NCI-H446 (cell line): Measurements from ENCODE around the gene PTPN3.
"Not testable (repeated sequence)": the region's sequence is repeated elsewhere in the genome, so short reads cannot be mapped to it uniquely, and the experiment has no call there.

Experiments used
- DNase-seq, 2 experiments: peaks; one replicate each; lab custom pipeline; 2025; lab: John Stamatoyannopoulos, UW

PTPN3 gene

DNA sequence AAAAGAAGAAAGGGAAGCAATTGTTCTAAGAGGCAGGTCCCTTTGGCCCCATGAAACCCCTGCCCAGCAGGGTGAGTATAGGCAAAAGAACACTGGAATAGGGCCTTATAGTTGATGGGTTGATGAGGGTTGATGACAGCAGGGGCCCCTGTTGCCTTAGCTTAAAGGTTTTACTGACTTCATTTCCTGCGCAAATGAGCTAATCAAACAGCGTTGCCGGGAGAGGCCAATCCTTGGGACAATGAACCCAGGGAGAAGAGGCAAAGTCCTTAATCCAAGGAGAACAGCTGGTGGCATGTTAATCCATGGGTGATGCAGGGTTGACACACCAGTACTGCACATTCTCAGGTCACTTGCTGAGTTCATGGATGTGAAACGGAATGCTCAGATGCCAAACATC lies 155.2 kb downstream of the PTPN3 start:
- DNase-seq: no peak

DNA sequence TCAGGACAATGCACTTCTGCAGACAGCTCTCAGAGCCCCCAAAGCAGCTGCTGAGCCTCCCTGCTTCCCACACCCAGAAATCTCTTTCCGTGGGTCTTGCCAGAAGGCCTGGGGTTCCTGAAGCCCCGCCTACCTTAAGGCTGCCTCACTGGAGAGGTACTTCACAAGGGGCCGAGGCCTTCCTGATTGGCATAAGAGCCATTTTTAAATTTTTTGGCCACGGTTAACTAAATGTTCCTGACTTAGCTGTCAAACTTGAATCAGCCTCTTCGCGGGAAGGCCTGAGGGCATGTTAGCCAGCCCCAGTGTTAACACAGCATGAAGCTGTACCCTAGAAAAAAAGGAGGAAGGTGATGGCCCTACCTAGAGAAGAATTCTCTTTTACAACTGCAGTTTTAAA lies 156.5 kb downstream of the PTPN3 start:
- DNase-seq: no peak

DNA sequence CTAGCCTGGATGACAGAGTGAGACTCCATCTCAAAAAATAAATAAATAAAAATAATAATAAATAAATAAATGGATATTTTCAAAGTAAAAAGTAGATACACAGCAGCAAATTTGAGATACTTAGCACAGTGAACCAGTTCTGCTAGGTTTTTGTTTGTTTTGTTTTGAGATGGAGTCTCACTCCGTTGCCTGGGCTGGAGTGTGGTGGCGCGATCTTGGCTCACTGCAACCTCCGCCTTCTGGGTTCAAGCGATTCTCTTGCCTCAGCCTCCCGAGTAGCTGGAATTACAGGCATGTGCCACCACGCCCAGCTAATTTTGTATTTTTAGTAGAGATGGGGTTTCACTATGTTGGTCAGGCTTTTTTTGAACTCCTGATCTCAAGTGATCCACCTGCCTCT lies 157.1 kb downstream of the PTPN3 start:
- DNase-seq: not testable (repeated sequence)

DNA sequence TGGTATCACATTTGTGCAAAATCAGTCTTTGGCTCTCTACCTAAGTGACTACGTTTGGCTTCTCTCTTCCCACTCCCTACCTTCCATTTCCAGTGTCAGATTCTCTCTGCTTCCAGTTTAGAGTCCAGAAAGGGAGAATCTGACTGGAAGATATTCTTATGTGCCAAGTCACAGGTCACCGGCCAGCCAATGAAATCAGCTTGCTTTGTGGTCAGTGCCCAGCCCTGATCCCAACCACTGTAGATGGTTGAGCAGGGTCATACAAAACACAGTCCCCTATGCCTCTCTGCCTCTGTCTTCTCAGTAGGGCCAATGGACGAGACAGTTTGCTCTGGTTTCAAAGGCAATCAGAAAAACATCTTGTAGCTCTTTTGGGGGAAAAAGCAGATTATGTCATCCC lies 161.7 kb downstream of the PTPN3 start:
- DNase-seq: no peak

DNA sequence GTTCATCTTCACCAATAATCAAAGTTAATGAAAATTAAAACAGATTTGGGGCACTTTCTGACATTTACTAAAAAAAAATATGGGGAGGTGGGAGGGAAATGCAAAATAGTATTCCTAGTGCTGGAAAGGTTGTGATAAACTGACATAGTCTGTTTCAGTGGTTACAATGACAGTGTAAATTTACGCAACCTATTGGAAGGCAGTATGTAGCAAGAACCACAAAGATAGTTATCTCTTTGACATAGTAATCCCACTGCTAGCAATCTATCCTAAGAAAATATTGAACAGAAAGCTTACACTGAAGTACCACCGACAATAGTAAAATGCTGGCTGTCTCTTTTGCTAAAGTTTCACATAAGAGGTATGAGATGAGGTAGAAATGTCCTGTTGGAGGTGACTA lies 162.2 kb downstream of the PTPN3 start:
- DNase-seq: no peak

DNA sequence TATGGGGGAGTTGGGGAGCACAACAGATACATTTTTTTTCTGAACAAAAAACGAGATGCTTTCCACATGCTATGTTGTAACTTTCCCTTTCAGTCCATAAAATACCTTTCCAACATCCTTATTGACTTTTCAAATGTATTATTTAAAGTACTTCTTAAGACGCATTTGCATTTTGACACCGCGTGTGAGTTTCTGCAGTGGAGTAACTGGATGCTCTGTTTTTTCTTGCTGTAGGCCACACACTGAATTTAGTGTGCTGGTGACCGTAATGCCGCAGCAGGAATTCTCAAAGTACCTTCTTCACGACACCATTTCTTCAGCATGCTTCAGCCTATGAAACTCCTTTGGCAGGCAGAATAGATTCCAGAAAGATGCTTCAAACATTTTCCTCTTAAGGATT lies 163.0 kb downstream of the PTPN3 start:
- DNase-seq: no peak

DNA sequence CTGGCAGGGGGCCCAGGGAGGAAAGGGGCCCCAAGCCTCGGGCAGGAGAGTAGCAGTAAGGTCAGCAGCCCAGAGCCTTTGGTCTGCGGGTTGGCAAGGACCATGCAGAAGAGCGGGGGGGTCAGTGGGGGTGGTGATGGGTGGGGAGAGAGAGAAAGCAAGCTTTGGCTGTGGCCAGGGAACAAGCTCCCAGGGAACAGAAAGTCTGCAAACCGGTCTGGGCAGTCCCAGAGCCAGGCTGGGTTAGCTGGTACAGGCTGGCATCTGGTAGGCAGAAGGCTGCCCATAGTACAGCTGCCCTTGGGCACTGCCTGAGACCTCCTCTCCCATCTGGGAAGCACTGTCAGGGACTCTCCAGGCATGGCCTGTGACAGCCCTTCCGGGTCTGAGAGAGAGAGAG lies 166.8 kb downstream of the PTPN3 start:
- DNase-seq: no peak

DNA sequence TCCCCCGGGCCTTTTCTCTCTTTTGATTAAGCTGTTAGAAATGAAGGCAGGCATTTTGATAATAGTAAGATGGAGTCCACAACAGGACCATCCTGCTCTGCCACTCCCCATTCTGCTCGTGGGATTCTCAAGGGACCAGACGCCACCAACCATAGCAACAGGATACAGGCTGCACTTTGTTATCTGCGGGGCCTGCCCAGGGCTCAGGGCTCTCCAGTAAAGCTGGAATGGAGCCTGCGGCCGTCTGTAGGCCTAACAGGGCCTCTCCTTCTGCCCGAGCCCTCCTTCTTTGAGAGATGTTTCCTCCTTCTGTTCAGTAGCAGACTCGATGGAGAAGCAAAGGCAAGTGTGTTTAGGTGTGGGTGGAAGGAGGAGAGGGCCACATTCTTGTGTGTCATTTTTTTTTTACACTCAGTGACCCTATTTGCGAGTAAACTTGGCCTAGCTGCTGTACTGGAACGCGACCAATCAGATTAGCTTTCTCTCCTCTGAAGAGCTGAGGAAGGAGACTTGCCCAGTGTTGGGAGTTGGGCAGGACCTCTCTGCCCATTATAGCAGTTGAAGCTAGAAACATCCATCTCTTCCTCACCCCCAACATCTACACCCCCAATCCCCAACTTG lies 168.4 kb downstream of the PTPN3 start:
- DNase-seq: no peak

DNA sequence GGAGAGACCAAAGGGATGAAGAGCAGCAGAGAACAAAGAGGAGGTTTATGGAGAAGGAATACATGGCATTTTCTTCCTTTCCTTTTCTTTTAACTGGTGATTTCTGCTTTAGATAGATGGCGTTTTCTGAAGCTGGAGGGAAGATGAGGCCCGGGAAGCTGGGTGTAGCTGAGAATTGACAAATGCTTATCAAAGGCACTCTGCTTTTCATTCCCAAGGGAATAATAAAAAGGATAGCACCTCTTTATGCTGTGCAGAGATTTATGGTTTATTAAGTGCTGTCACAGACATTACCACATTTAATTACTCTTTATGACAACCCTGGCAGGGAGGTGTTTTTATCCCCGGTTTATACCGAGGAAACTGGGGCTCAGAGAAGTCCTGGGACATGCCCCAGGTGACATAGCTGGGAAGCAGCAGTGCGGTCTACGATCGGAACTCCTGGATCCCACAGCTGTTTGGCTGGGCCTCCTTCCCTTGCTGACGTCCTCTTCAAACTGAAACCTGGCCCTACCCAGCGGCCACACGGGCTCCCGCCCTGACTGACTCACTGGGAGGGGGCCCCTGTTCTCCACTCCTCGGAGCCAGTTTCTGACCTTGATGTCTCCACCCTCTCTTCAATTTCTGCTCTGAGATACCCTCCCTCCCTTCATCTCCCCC lies 169.0 kb downstream of the PTPN3 start:
- DNase-seq: no peak
